ENCODE data around the gene IGF2BP2.
A peak's percentile ranks its signal among the peaks of the same experiment; 100 is the strongest.

The IGF2BP2 gene

GRCh38 chr3:185764163-185764979, 60.5 kb downstream of the IGF2BP2 start:
- no peak for FAIRE-seq

- no peak for FAIRE-seq
Observed at GRCh38 chr3:185763347-185764005, 61.4 kb downstream of the IGF2BP2 start.

GRCh38 chr3:185760550-185760949, 64.3 kb downstream of the IGF2BP2 start:
- no peak for FAIRE-seq

GRCh38 chr3:185760088-185760487, 64.8 kb downstream of the IGF2BP2 start:
- no peak for FAIRE-seq

- no peak for FAIRE-seq
Observed at GRCh38 chr3:185759512-185759911, 65.3 kb downstream of the IGF2BP2 start.

- no peak for FAIRE-seq
Observed at GRCh38 chr3:185758912-185759311, 65.9 kb downstream of the IGF2BP2 start.

DNA sequence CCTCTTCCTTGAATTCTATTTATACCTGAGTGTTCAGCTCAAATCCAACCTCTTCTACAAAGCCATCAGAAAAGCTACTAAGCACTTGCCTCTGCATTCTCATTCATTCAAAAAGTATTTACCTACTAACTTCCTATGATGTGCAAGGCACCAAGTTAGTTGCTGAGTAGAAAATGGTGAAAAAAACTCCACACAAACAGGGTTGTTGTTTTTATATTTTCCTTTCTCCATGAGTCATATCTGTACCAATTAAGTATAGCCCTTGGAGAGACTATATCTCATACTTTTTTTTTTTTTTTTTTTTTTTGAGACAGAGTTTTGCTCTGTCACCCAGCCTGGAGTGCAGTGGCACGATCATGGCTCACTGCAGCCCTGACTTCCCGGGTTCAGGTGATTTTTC, 67.7 kb downstream of the IGF2BP2 start:
- no peak for FAIRE-seq

DNA sequence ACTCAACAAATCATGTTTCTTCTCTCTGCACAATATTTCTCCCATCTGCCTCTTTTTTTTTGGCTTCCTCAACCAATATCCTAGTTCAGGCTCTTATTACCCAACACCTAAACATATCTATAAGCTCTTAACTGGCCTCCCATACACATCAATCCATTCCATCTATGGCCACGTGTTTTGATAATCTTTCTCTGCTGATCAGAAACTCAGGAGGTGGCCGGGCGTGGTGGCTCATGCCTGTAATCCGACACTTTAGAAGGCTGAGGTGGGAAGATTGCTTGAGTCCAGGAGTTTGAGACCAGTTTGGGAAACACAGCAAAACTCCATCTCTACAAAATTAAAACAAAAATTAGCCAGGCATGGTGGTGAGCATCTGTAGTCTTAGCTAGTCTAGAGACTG, 68.4 kb downstream of the IGF2BP2 start:
- no peak for FAIRE-seq

DNA sequence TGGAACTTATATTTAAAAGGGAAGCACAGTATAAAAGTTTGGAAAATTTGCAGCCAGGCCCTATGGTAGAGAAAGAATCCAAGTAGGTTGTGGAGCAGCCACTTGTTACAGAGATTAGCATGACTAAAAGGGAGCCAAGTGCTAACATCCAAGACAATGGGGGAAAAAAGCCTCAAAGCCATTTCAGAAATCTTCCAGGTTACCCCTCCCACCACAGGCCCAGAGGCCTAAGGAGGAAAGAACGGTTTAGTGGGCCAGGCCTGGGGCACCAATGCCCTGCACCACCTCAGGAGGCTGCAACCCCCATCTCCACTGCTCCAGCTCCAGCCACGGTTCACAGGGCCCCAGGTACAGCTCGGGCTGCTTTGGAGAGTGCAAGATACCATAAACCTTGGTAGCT, 69.9 kb downstream of the IGF2BP2 start:
- no peak for FAIRE-seq

- FAIRE-seq, result no peak
Observed at GRCh38 chr3:185753354-185753753, 71.5 kb downstream of the IGF2BP2 start.

- FAIRE-seq, result no peak
Observed at GRCh38 chr3:185750702-185751101, 74.1 kb downstream of the IGF2BP2 start.

- no peak for FAIRE-seq
Observed at GRCh38 chr3:185750015-185750414, 74.8 kb downstream of the IGF2BP2 start.

- FAIRE-seq, result no peak
Observed at GRCh38 chr3:185746470-185746869, 78.4 kb downstream of the IGF2BP2 start.

- FAIRE-seq, result no peak
Observed at GRCh38 chr3:185744997-185745843, 79.6 kb downstream of the IGF2BP2 start.

DNA sequence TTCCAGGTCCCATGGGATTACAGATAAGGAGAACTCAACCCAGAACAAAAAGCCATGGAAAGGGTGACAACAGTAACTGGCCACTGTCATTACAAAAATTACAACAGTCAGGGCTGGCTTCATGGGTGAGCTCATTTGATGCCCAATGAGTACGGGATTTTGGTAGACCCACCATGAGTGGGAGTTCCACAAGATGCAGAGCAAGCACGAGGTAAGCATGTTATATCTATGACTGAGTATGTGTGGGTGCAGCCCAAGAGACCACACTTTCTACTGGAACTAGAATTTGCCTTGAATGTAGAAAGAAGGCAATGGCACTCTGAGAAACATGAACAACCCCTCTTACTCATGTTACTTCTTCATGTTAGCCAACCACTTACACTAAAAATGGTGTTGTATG, 83.3 kb downstream of the IGF2BP2 start:
- FAIRE-seq, result no peak

- FAIRE-seq, result no peak
Observed at GRCh38 chr3:185740133-185740532, 84.7 kb downstream of the IGF2BP2 start.

DNA sequence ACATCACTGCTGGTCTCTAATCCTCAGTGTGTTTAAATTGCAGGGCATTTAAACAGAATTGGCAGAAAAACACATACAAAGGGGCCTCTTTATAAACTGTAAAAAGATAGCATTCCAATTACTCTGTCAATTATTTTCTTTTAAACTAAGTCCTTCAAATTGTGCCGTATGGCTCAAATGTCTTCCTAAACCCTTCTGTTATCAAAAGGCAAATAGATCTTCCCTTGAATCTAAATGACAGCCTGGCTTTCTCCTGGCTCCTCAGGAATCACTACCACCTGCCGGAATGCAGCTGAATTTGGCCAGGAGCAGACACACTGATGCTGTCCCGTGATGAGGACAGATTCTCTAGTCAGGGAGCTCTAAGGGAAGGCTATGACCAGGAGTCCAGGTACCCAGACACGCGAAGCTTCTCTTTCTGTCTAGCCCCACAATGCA, 85.6 kb downstream of the IGF2BP2 start:
- FAIRE-seq, result no peak

DNA sequence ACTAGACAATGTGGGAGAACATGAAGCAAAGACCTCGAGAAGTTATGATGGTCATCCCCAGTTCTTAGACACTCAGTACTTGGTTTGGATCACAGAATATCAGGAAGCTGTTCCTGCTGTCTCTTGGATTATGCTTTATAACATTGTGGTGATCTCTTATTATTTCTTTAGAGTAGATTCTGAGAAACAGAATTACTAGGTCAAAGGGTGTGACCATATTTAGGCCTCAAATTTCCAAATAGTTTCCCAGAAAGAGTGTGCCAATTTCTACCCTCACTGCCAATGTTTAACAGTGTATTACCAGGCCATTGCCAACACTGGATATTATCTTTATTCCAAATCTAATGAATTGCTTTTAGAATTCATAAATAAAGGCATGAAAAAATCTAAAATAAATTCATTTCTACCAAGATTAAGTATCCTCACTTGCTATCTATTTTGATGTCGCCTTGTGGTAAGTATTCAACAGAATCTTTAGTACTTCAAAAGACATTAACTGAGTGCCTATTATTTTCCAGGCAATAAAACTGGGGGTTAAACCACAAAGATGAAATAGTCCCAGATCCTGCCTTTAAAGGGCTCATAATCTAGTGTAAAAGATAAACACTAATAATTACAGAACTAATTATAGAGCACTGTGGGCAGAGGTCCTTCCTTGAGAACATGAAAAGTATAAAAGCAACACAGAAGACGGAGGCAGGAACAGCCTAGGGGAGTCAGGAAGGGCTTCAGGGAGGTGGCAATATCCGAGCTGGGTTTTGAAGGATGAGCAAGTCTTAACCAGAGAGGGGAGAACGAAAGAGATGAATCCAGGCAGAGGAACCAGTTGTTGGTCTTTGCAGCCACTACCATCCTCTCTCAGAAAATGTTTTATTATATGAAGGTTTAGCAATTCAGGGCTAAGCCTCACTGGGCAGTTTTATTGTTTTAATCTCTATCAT, 86.8 kb downstream of the IGF2BP2 start:
- no peak for FAIRE-seq

- no peak for FAIRE-seq
Observed at GRCh38 chr3:185737020-185737419, 87.8 kb downstream of the IGF2BP2 start.

DNA sequence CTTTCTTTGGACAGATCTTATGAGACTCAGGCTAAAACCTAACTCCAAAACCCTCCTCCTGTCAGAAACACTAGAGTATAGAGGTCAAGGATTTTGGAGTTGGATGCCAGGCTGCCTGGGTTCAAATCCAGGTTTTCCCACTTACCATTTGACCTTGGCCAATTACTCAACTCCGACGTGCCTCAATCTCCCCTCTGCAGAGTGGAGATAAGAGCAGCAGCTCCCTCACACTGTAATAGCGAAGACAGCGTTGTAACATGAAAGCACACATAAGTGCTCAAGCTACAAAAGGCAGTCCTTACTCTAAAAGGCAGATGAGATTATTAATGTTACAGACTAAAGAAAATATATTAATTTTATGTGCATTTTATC, 90.1 kb downstream of the IGF2BP2 start:
- no peak for FAIRE-seq

DNA sequence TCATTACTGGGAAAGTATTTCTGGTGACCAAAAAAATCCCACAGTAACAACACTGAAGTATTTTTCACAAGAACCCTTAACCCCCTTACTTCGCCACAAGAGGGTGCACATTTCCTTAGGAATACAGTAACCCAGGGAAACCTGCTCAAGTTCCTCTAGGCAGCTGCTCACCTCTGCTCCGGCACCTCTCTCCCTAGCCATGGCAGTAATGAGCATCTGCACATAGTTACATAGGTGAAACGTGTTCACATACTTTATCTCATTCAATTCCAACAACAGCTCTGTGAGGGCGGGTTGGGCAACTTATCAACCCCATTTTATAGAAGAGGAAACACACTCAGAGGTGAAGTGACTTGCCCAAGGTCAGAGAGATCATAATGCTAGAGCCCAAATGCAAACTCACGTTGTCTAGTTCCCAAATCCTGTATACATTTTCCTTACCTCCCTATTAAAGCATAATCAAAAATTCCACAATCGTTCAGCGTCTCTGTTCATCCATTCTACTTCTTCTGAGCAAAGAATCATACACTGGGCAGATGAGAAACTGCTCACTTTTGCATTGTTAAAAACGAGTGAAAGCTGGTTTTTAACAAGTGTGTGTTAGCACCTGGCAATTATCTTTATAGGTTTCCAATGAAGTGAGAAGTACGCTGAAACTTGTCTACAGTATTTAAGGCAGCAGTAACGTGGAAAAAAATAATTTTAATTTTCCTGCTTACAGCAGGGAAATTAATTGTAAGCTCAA, 90.7 kb downstream of the IGF2BP2 start:
- peak; percentile 5 for FAIRE-seq

- FAIRE-seq, result no peak
Observed at GRCh38 chr3:185732782-185733181, 92.1 kb downstream of the IGF2BP2 start.
